GM12878 (cell line): ENCODE measurements around the gene ANKRD28. TPM values are rescaled to one million over a fixed set of nuclear protein-coding genes. Genes with fewer than 3 reads are reported as not detected.

Source experiments
- ATF7 ChIP-seq: fragments of 450-650 bp; IDR thresholded peaks from 2 replicates; pipeline ENCODE4 v1.6.1; 2016; ENCODE audit warnings: low read depth, mild to moderate bottlenecking
- EED ChIP-seq: sonication (generic); IDR thresholded peaks from 2 replicates; pipeline ENCODE4 v1.6.1; 2016; ENCODE audit warnings: antibody characterized with exemption, low read depth
- MEF2B ChIP-seq: fragments of 450-650 bp; IDR thresholded peaks from 2 replicates; pipeline ENCODE4 v1.6.1; 2018; ENCODE audit warnings: mild to moderate bottlenecking, moderate library complexity; ENCODE audit not compliant: partially characterized antibody, poor library complexity, severe bottlenecking
- MXI1 ChIP-seq: fragments of 150-350 bp; IDR thresholded peaks from 2 replicates; pipeline ENCODE4 v1.6.1; 2011; ENCODE audit warnings: low read depth, mild to moderate bottlenecking, inconsistent platforms, low read length, improper control_type of control experiment
- MYB ChIP-seq: fragments of 150-350 bp; IDR thresholded peaks from 2 replicates; pipeline ENCODE4 v1.6.1; 2014; ENCODE audit warnings: mild to moderate bottlenecking, low read depth, low read length, borderline replicate concordance
- MYC ChIP-seq: IDR thresholded peaks from 2 replicates; pipeline ENCODE4 v1.6.1; 2011; ENCODE audit warnings: mild to moderate bottlenecking, low read length, moderate library complexity, inconsistent platforms; ENCODE audit not compliant: insufficient read depth, insufficient replicate concordance, insufficient read length, severe bottlenecking
- PAX8 ChIP-seq: fragments of 450-650 bp; IDR thresholded peaks from 2 replicates; pipeline ENCODE4 v1.6.1; 2017; ENCODE audit warnings: mild to moderate bottlenecking, moderate library complexity
- POLR2AphosphoS2 ChIP-seq: IDR thresholded peaks from 2 replicates; pipeline ENCODE4 v1.6.1; 2011; ENCODE audit warnings: low read depth, mild to moderate bottlenecking, low read length, improper control_type of control experiment, moderate library complexity
- POLR2AphosphoS5 ChIP-seq: IDR thresholded peaks from 2 replicates; pipeline ENCODE4 v1.6.1; 2011; ENCODE audit warnings: mild to moderate bottlenecking, low read length, inconsistent platforms
- POU2F2 ChIP-seq: IDR thresholded peaks from 3 replicates; pipeline ENCODE4 v1.6.1; 2011; ENCODE audit warnings: low read depth, mild to moderate bottlenecking, low read length, borderline replicate concordance
- RELA ChIP-seq: fragments of 450-650 bp; IDR thresholded peaks from 2 replicates; pipeline ENCODE4 v1.8.0; 2014; ENCODE audit warnings: borderline replicate concordance; ENCODE audit not compliant: partially characterized antibody
- SMAD1 ChIP-seq: fragments of 450-650 bp; IDR thresholded peaks from 2 replicates; pipeline ENCODE4 v1.6.1; 2018; ENCODE audit warnings: mild to moderate bottlenecking, low read depth; ENCODE audit not compliant: partially characterized antibody
- SMARCA5 ChIP-seq: fragments of 450-650 bp; IDR thresholded peaks from 2 replicates; pipeline ENCODE4 v1.6.1; 2017; ENCODE audit warnings: mild to moderate bottlenecking
- ZNF217 ChIP-seq: fragments of 450-650 bp; IDR thresholded peaks from 2 replicates; pipeline ENCODE4 v1.6.1; 2017; ENCODE audit warnings: antibody characterized with exemption, mild to moderate bottlenecking
- polyA plus RNA-seq, 11 experiments: library from polyadenylated mRNA; depleted of rRNA in 4 of 11; unstranded in 6 of 11; stranded (reverse) in 5 of 11; fragments of >200 nt; fragmentation: Nextera tagmentation in 4 of 11; fragmentation: Illumina TruSeq in 1 of 11; extraction: Ambion mirVana in 4 of 11; extraction: Trizol in 1 of 11; gene quantifications; 1 replicate in 1 of 11; 2 replicates in 10 of 11; pipeline versions ENCODE4 v1.2.1 to v1.2.3, GENCODE V29; 2011 to 2016; ENCODE audit warnings: inconsistent platforms in 2 of 11, missing spikeins in 2 of 11, low read depth in 1 of 11
- total RNA-seq, 4 experiments: library from RNA; depleted of rRNA in 3 of 4; stranded (reverse); fragments of >200 nt in 3 of 4; fragmentation: Illumina TruSeq in 1 of 4; extraction: Trizol in 1 of 4; gene quantifications; 2 replicates each; pipeline versions ENCODE4 v1.2.1 to v1.2.3, GENCODE V29; 2013 to 2021
- TF ChIP-seq, protein P1 (sequence below): IDR thresholded peaks from 2 replicates; pipeline ENCODE4 v1.6.1; 2012; ENCODE audit warnings: low read length, inconsistent platforms
- TF ChIP-seq, protein P2 (sequence below): fragments of 450-650 bp; formaldehyde crosslinking; IDR thresholded peaks from 2 replicates; pipeline ENCODE4 v1.5.0; 2022; ENCODE audit warnings: mild to moderate bottlenecking, missing genetic modification characterization
- TF ChIP-seq, protein P3 (sequence below): fragments of 450-650 bp; IDR thresholded peaks from 2 replicates; pipeline ENCODE4 v1.6.1; 2016; ENCODE audit warnings: mild to moderate bottlenecking
- TF ChIP-seq, protein P4 (sequence below): fragments of 450-650 bp; IDR thresholded peaks from 2 replicates; pipeline ENCODE4 v1.6.1; 2017; ENCODE audit warnings: low read depth, mild to moderate bottlenecking, moderate library complexity
- TF ChIP-seq, protein P5 (sequence below): IDR thresholded peaks from 2 replicates; pipeline ENCODE4 v1.6.1; 2012; ENCODE audit warnings: low read depth, low read length, improper control_type of control experiment

The ANKRD28 gene
- total and polyA plus RNA-seq, 10 of the 15 experiments (the other 5 are each of a cell fraction or from before 2014, with no cell fraction given), result 11.2 to 105 (median 38.3) TPM

DNA sequence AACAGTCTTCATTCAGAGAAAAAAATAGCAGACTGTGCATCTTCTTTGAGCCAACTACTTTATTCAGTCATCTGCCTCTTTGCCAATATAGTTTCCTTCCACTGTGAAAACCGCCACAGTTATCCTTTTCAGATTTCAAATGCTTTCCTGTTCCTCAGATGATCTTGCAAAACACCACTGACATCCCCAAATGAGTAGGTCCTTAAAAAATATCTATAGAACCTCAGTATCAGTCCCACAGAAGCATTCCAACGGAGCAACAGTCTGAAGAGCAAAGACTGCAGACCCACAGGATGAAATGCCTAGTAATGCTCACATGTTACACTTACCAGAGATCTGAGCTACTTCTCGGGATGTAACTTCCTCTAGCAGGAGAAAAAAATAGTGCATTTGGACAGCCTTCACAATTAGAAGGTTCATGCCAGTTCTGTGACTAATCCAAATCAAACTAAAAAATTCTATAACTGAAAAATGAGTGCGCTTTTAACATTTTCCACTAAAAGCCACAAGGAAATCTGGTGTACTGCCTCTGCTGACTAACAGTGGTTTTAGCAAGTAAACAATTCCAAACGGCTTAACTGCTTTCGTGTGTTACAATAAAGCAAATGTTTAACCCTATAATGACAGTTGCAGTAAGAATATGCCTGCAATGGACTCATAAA lies at the start of gene ANKRD28 (continued):
- TF ChIP-seq POLR2AphosphoS2 (no peak), POLR2AphosphoS5 (peak; percentile 58; the same call in 1 of the 2 replicates), PAX8 (no peak), MEF2B (no peak), SMAD1 (peak; percentile 70), RELA (no peak), SMARCA5 (0 out of 2 replicates have a peak, but pooled peaks have one; percentile 50), MYB (peak; percentile 85; the same call in 1 of the 2 replicates), ATF7 (0 out of 2 replicates have a peak, but pooled peaks have one; percentile 30), POU2F2 (peak; percentile 54; the same call in 2 of the 3 replicates), ZNF217 (peak; percentile 70), MYC (no peak), MXI1 (0 out of 2 replicates have a peak, but pooled peaks have one; percentile 7), EED (peak; percentile 40)
- TF ChIP-seq, protein P1, sequence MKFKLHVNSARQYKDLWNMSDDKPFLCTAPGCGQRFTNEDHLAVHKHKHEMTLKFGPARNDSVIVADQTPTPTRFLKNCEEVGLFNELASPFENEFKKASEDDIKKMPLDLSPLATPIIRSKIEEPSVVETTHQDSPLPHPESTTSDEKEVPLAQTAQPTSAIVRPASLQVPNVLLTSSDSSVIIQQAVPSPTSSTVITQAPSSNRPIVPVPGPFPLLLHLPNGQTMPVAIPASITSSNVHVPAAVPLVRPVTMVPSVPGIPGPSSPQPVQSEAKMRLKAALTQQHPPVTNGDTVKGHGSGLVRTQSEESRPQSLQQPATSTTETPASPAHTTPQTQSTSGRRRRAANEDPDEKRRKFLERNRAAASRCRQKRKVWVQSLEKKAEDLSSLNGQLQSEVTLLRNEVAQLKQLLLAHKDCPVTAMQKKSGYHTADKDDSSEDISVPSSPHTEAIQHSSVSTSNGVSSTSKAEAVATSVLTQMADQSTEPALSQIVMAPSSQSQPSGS, result peak; percentile 27; the same call in 1 of the 2 replicates
- TF ChIP-seq, protein P2, sequence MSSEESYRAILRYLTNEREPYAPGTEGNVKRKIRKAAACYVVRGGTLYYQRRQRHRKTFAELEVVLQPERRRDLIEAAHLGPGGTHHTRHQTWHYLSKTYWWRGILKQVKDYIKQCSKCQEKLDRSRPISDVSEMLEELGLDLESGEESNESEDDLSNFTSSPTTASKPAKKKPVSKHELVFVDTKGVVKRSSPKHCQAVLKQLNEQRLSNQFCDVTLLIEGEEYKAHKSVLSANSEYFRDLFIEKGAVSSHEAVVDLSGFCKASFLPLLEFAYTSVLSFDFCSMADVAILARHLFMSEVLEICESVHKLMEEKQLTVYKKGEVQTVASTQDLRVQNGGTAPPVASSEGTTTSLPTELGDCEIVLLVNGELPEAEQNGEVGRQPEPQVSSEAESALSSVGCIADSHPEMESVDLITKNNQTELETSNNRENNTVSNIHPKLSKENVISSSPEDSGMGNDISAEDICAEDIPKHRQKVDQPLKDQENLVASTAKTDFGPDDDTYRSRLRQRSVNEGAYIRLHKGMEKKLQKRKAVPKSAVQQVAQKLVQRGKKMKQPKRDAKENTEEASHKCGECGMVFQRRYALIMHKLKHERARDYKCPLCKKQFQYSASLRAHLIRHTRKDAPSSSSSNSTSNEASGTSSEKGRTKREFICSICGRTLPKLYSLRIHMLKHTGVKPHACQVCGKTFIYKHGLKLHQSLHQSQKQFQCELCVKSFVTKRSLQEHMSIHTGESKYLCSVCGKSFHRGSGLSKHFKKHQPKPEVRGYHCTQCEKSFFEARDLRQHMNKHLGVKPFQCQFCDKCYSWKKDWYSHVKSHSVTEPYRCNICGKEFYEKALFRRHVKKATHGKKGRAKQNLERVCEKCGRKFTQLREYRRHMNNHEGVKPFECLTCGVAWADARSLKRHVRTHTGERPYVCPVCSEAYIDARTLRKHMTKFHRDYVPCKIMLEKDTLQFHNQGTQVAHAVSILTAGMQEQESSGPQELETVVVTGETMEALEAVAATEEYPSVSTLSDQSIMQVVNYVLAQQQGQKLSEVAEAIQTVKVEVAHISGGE (CRISPR knock-in tag), result no peak
- TF ChIP-seq, protein P3, sequence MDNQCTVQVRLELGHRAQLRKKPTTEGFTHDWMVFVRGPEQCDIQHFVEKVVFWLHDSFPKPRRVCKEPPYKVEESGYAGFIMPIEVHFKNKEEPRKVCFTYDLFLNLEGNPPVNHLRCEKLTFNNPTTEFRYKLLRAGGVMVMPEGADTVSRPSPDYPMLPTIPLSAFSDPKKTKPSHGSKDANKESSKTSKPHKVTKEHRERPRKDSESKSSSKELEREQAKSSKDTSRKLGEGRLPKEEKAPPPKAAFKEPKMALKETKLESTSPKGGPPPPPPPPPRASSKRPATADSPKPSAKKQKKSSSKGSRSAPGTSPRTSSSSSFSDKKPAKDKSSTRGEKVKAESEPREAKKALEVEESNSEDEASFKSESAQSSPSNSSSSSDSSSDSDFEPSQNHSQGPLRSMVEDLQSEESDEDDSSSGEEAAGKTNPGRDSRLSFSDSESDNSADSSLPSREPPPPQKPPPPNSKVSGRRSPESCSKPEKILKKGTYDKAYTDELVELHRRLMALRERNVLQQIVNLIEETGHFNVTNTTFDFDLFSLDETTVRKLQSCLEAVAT, result no peak; the same call in 1 of the 2 replicates
- TF ChIP-seq, protein P4, sequence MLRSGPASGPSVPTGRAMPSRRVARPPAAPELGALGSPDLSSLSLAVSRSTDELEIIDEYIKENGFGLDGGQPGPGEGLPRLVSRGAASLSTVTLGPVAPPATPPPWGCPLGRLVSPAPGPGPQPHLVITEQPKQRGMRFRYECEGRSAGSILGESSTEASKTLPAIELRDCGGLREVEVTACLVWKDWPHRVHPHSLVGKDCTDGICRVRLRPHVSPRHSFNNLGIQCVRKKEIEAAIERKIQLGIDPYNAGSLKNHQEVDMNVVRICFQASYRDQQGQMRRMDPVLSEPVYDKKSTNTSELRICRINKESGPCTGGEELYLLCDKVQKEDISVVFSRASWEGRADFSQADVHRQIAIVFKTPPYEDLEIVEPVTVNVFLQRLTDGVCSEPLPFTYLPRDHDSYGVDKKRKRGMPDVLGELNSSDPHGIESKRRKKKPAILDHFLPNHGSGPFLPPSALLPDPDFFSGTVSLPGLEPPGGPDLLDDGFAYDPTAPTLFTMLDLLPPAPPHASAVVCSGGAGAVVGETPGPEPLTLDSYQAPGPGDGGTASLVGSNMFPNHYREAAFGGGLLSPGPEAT, result peak; percentile 67
- TF ChIP-seq, protein P5, sequence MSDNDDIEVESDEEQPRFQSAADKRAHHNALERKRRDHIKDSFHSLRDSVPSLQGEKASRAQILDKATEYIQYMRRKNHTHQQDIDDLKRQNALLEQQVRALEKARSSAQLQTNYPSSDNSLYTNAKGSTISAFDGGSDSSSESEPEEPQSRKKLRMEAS, result no peak
